ENCODE measurements around the gene HS3ST5.

GRCh38 chr6:114179411-114179810 lies 163.4 kb downstream of the HS3ST5 start:
- TF ChIP-seq POLR2A (IDR thresholded peaks at IDR 0.05) (no peak), POLR2AphosphoS5 (IDR thresholded peaks at IDR 0.05) (no peak)
